IMR-90 (cell line): ENCODE measurements around the gene SMCHD1. TPM values are rescaled to one million over a fixed set of nuclear protein-coding genes. Genes with fewer than 3 reads are reported as not detected.

Experiments used
- ATAC-seq: fragments of 200-7000 bp; cut with Tn5 transposase; 2 replicates; pipeline ENCODE4 v1.9.1; 2020; ENCODE audit warnings: low read depth, mild to moderate bottlenecking, moderate library complexity
- BruUV-seq: library from RNA; stranded (reverse); fragments of 400-500 nt; replicated peaks from 2 replicates; lab custom pipeline; 2021; lab: Mats Ljungman, UMichigan
- CTCF ChIA-PET: fragments of 300-600 bp; formaldehyde crosslinking; extraction: SDS; loops from one replicate; lab custom pipeline; 2021; ENCODE audit warnings: antibody characterized with exemption; lab: Yijun Ruan, JAX
- POLR2A ChIA-PET: fragments of 300-600 bp; sonication (Branson Sonifier 250); formaldehyde crosslinking; loops from one replicate; lab custom pipeline; 2022; ENCODE audit warnings: antibody characterized with exemption; ENCODE audit not compliant: unreplicated experiment; lab: Charles Lee
- DNase-seq: peaks from one replicate; pipeline ENCODE4 v3.0.0; 2013
- H2AFZ ChIP-seq: replicated peaks from 2 replicates; pipeline ENCODE3; 2013; ENCODE audit warnings: low read length, mild to moderate bottlenecking; ENCODE audit not compliant: poor library complexity
- H2AK5ac ChIP-seq: 2 replicates; pipeline ENCODE4 v1.6.1; 2013; ENCODE audit warnings: low read depth, low read length, inconsistent platforms
- H2AK9ac ChIP-seq: replicated peaks from 2 replicates; pipeline ENCODE3; 2013; ENCODE audit warnings: mild to moderate bottlenecking, low read depth, low read length, moderate library complexity; ENCODE audit not compliant: poor library complexity
- H2BK120ac ChIP-seq: 2 replicates; pipeline ENCODE4 v1.6.1; 2013; ENCODE audit warnings: low read depth, low read length, inconsistent platforms
- H2BK15ac ChIP-seq: 3 replicates; pipeline ENCODE4 v1.6.1; 2013; ENCODE audit warnings: low read depth, low read length, inconsistent platforms
- H2BK20ac ChIP-seq: 2 replicates; pipeline ENCODE4 v1.6.1; 2013; ENCODE audit warnings: low read depth, mild to moderate bottlenecking, inconsistent platforms, low read length, moderate library complexity
- H2BK5ac ChIP-seq: 2 replicates; pipeline ENCODE4 v1.6.1; 2013; ENCODE audit warnings: mild to moderate bottlenecking, low read depth, low read length, inconsistent platforms; ENCODE audit not compliant: poor library complexity, severe bottlenecking
- H3K14ac ChIP-seq: replicated peaks from 2 replicates; pipeline ENCODE4 v1.6.1; 2013; ENCODE audit warnings: low read depth, low read length, inconsistent platforms
- H3K18ac ChIP-seq: 2 replicates; pipeline ENCODE4 v1.6.1; 2013; ENCODE audit warnings: low read depth, low read length, control low read depth
- H3K23ac ChIP-seq: 2 replicates; pipeline ENCODE4 v1.6.1; 2013; ENCODE audit warnings: low read depth, low read length, inconsistent platforms
- H3K27ac ChIP-seq: 2 replicates; pipeline ENCODE4 v1.5.1; 2013; ENCODE audit warnings: mild to moderate bottlenecking, control low read depth, low read length; ENCODE audit not compliant: insufficient read depth
- H3K27me3 ChIP-seq: 2 replicates; pipeline ENCODE4 v1.6.1; 2013; ENCODE audit warnings: low read length; ENCODE audit not compliant: control insufficient read depth, insufficient read depth
- H3K36me3 ChIP-seq: 2 replicates; pipeline ENCODE4 v1.6.1; 2013; ENCODE audit warnings: low read length, mixed read lengths; ENCODE audit not compliant: control insufficient read depth, insufficient read depth
- H3K4ac ChIP-seq: 2 replicates; pipeline ENCODE4 v1.6.1; 2013; ENCODE audit warnings: low read depth, low read length, inconsistent platforms
- H3K4me1 ChIP-seq: 2 replicates; pipeline ENCODE4 v1.6.1; 2013; ENCODE audit warnings: low read length, mixed read lengths; ENCODE audit not compliant: control insufficient read depth, insufficient read depth
- H3K4me2 ChIP-seq: 2 replicates; pipeline ENCODE4 v1.6.1; 2013; ENCODE audit warnings: low read depth, mild to moderate bottlenecking, control low read depth, low read length, moderate library complexity
- H3K4me3 ChIP-seq: 2 replicates; pipeline ENCODE4 v1.5.1; 2013; ENCODE audit warnings: low read depth, mild to moderate bottlenecking, control low read depth, low read length, moderate library complexity; ENCODE audit not compliant: insufficient read depth
- H3K56ac ChIP-seq: 2 replicates; pipeline ENCODE4 v1.6.1; 2013; ENCODE audit warnings: low read length, inconsistent platforms; ENCODE audit not compliant: insufficient read depth; ENCODE audit errors: extremely low read depth
- H3K79me1 ChIP-seq, 2 experiments: 2 replicates each; pipeline ENCODE4 v1.6.1; 2013; ENCODE audit warnings: low read length in 2 of 2, inconsistent platforms in 1 of 2, low read depth in 1 of 2
- H3K9ac ChIP-seq: 2 replicates; pipeline ENCODE4 v1.6.1; 2013; ENCODE audit warnings: low read depth, low read length, control low read depth
- H3K9me1 ChIP-seq: 2 replicates; pipeline ENCODE4 v1.6.1; 2013; ENCODE audit warnings: low read length, inconsistent platforms; ENCODE audit not compliant: insufficient read depth
- H3K9me3 ChIP-seq: 2 replicates; pipeline ENCODE4 v1.6.1; 2013; ENCODE audit warnings: low read length; ENCODE audit not compliant: control insufficient read depth, insufficient read depth
- H4K20me1 ChIP-seq: 2 replicates; pipeline ENCODE4 v1.6.1; 2013; ENCODE audit warnings: low read length, inconsistent platforms; ENCODE audit not compliant: insufficient read depth
- H4K5ac ChIP-seq: 2 replicates; pipeline ENCODE4 v1.6.1; 2013; ENCODE audit warnings: mild to moderate bottlenecking, low read depth, low read length, control low read depth
- H4K8ac ChIP-seq, 2 experiments: 2 replicates each; pipeline ENCODE4 v1.6.1; 2013; ENCODE audit warnings: low read depth in 2 of 2, low read length in 2 of 2, control low read depth in 1 of 2, inconsistent platforms in 1 of 2
- H4K91ac ChIP-seq: 2 replicates; pipeline ENCODE4 v1.6.1; 2013; ENCODE audit warnings: low read depth, low read length, inconsistent platforms; ENCODE audit not compliant: insufficient read depth
- BHLHE40 ChIP-seq: fragments of 150-350 bp; IDR thresholded peaks from 2 replicates; pipeline ENCODE4 v1.6.1; 2016; ENCODE audit warnings: mild to moderate bottlenecking, low read depth, low read length
- CEBPB ChIP-seq: IDR thresholded peaks from 2 replicates; pipeline ENCODE4 v1.6.1; 2012; ENCODE audit warnings: low read depth, low read length, improper control_type of control experiment
- CHD1 ChIP-seq: IDR thresholded peaks from 2 replicates; pipeline ENCODE4 v1.6.1; 2012; ENCODE audit warnings: low read depth, low read length, improper control_type of control experiment
- FOS ChIP-seq: fragments of 150-350 bp; IDR thresholded peaks from 2 replicates; pipeline ENCODE4 v1.6.1; 2016; ENCODE audit warnings: low read depth, low read length
- MAFK ChIP-seq: IDR thresholded peaks from 2 replicates; pipeline ENCODE4 v1.6.1; 2012; ENCODE audit warnings: low read depth, low read length, improper control_type of control experiment
- MAZ ChIP-seq: IDR thresholded peaks from 2 replicates; pipeline ENCODE4 v1.6.1; 2012; ENCODE audit warnings: low read depth, mild to moderate bottlenecking, low read length, improper control_type of control experiment, moderate library complexity, borderline replicate concordance
- MXI1 ChIP-seq: IDR thresholded peaks from 2 replicates; pipeline ENCODE4 v1.6.1; 2012; ENCODE audit warnings: low read depth, mild to moderate bottlenecking, low read length, moderate library complexity, borderline replicate concordance
- NFE2L2 ChIP-seq: fragments of 150-350 bp; IDR thresholded peaks from 2 replicates; pipeline ENCODE4 v1.6.1; 2016; ENCODE audit warnings: low read depth, mild to moderate bottlenecking, low read length
- POLR2A ChIP-seq: IDR thresholded peaks from 2 replicates; pipeline ENCODE4 v1.6.1; 2012; ENCODE audit warnings: mild to moderate bottlenecking, low read depth, low read length
- RAD21 ChIP-seq: IDR thresholded peaks from 2 replicates; pipeline ENCODE4 v1.6.1; 2012; ENCODE audit warnings: low read length, improper control_type of control experiment
- RCOR1 ChIP-seq: IDR thresholded peaks from 2 replicates; pipeline ENCODE4 v1.6.1; 2012; ENCODE audit warnings: mild to moderate bottlenecking, low read length, improper control_type of control experiment; ENCODE audit not compliant: insufficient replicate concordance
- RFX5 ChIP-seq: IDR thresholded peaks from 2 replicates; pipeline ENCODE4 v1.8.0; 2012; ENCODE audit warnings: low read depth, mild to moderate bottlenecking, low read length, moderate library complexity
- SMC3 ChIP-seq: fragments of 150-350 bp; IDR thresholded peaks from 2 replicates; pipeline ENCODE4 v1.6.1; 2016; ENCODE audit warnings: low read depth, mild to moderate bottlenecking, antibody characterized with exemption, low read length, moderate library complexity
- WGBS, 2 experiments: methylation state at CpG; one replicate each; pipeline versions ENCODE4 v1.1.5 to v1.1.7; 2013; ENCODE audit warnings: missing lambda C conversion rate in 2 of 2; ENCODE audit not compliant: insufficient read length in 1 of 2; ENCODE audit errors: extremely low coverage in 2 of 2; 5-methylcytosine and 5-hydroxymethylcytosine counted together
- dilution Hi-C: fragments of 300-500 bp; cut with HindIII; formaldehyde crosslinking; loops from one replicate; pipeline ENCODE4 v1.14.3; 2018; ENCODE audit warnings: low sequenced_read_pairs; ENCODE audit not compliant: unreplicated experiment
- in situ Hi-C: fragments of 300-500 bp; cut with MboI; formaldehyde crosslinking; loops from 3 replicates; pipeline ENCODE4 v1.14.3; 2019; ENCODE audit warnings: low sequenced_read_pairs, inconsistent platforms, mixed read lengths
- intact Hi-C: fragments of 100-400 bp; cut with micrococcal nuclease; formaldehyde crosslinking; loops from 2 replicates; pipeline ENCODE4 v1.10.0; 2022
- polyA plus RNA-seq, 3 experiments: library from polyadenylated mRNA; depleted of rRNA; stranded (reverse); fragments of >200 nt; gene quantifications; 2 replicates each; pipeline ENCODE4 v1.2.3, GENCODE V29; 2012; ENCODE audit warnings: low replicate concordance in 1 of 3
- total RNA-seq: library from RNA; depleted of rRNA; stranded (reverse); fragments of >200 nt; gene quantifications from 2 replicates; pipeline ENCODE4 v1.2.3, GENCODE V29; 2012
- TF ChIP-seq, protein P1 (sequence below): conservative IDR thresholded peaks from 2 replicates; pipeline ENCODE4 v1.5.1; 2012; ENCODE audit warnings: mild to moderate bottlenecking, low read depth, low read length, improper control_type of control experiment
- TF ChIP-seq, protein P2 (sequence below): fragments of 150-350 bp; IDR thresholded peaks from 2 replicates; pipeline ENCODE4 v1.6.1; 2016; ENCODE audit warnings: low read depth, mild to moderate bottlenecking, low read length, moderate library complexity, borderline replicate concordance
- TF ChIP-seq, protein P3 (sequence below): fragments of 150-350 bp; IDR thresholded peaks from 2 replicates; pipeline ENCODE4 v1.6.1; 2017; ENCODE audit warnings: mild to moderate bottlenecking, antibody characterized with exemption, low read length, low read depth

Gene SMCHD1
- total and polyA plus RNA-seq, 2 of the 4 experiments (the other 2 are of a cell fraction): 14.8 to 47.3 TPM

DNA sequence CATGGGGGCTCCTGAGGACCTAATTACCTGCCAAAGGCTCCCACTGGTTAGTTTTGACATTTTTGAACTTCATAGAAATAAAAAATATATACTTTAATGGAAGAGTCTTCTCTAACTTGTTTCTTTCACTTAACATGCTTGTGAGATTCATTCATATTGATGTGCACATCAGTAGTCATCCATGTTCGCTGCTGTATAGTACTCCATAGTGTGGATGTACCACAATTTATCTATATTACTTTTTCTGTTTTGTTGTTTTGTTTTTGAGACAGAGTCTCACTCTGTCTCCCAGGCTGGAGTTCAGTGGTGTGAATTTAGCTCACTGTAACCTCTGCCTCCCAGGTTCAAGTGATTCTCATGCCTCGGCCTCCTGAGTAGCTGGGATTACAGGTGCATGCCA, 168.4 kb downstream of the SMCHD1 start:
- Histone ChIP-seq H3K27ac (no peak overlapping the region), H3K4me2 (no peak overlapping the region), H2AFZ (no peak overlapping the region), H4K5ac (no peak overlapping the region), H3K4ac (no peak overlapping the region), H2AK5ac (no peak overlapping the region), H2BK15ac (no peak overlapping the region), H3K4me1 (peaks cover 2% of the 10 kb centered on the region; the same call in 1 of the 2 replicates), H3K27me3 (peaks cover 11% of the 10 kb centered on the region), H2BK5ac (no peak overlapping the region), H3K4me3 (no peak overlapping the region), H3K14ac (no peak overlapping the region), H2AK9ac (no peak overlapping the region), H4K20me1 (no peaks in the 10 kb centered on the region), H3K79me1 (no peaks in the 10 kb centered on the region), H3K9me1 (no peaks in the 10 kb centered on the region), H2BK20ac (no peak overlapping the region), H3K9me3 (no peaks in the 10 kb centered on the region), H3K9ac (no peak overlapping the region), H4K91ac (no peak overlapping the region), H3K36me3 (no peaks in the 10 kb centered on the region), H3K23ac (no peak overlapping the region), H2BK120ac (no peak overlapping the region), H4K8ac (no peak overlapping the region), H3K56ac (no peak overlapping the region), H3K18ac (no peak overlapping the region)
- CTCF ChIA-PET: no interaction called here
- no peak for ATAC-seq
- intact Hi-C loops (no loop called here), in situ Hi-C loops (no loop called here), dilution Hi-C loops (no loop called here)
- no peak for DNase-seq
- POLR2A ChIA-PET: no interaction called here
- BruUV-seq: no TSS peak
- no CpG with 5 or more reads among the region's 2 CpGs for WGBS, 2 experiments
- TF ChIP-seq RFX5 (no peak), CHD1 (no peak), SMC3 (no peak), MAZ (no peak), RAD21 (no peak), MXI1 (no peak), POLR2A (no peak), NFE2L2 (no peak), RCOR1 (no peak), BHLHE40 (no peak), CEBPB (no peak), MAFK (no peak), FOS (no peak)
- TF ChIP-seq, protein P1, sequence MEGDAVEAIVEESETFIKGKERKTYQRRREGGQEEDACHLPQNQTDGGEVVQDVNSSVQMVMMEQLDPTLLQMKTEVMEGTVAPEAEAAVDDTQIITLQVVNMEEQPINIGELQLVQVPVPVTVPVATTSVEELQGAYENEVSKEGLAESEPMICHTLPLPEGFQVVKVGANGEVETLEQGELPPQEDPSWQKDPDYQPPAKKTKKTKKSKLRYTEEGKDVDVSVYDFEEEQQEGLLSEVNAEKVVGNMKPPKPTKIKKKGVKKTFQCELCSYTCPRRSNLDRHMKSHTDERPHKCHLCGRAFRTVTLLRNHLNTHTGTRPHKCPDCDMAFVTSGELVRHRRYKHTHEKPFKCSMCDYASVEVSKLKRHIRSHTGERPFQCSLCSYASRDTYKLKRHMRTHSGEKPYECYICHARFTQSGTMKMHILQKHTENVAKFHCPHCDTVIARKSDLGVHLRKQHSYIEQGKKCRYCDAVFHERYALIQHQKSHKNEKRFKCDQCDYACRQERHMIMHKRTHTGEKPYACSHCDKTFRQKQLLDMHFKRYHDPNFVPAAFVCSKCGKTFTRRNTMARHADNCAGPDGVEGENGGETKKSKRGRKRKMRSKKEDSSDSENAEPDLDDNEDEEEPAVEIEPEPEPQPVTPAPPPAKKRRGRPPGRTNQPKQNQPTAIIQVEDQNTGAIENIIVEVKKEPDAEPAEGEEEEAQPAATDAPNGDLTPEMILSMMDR: no peak
- TF ChIP-seq, protein P2, sequence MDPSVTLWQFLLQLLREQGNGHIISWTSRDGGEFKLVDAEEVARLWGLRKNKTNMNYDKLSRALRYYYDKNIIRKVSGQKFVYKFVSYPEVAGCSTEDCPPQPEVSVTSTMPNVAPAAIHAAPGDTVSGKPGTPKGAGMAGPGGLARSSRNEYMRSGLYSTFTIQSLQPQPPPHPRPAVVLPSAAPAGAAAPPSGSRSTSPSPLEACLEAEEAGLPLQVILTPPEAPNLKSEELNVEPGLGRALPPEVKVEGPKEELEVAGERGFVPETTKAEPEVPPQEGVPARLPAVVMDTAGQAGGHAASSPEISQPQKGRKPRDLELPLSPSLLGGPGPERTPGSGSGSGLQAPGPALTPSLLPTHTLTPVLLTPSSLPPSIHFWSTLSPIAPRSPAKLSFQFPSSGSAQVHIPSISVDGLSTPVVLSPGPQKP: no peak
- TF ChIP-seq, protein P3, sequence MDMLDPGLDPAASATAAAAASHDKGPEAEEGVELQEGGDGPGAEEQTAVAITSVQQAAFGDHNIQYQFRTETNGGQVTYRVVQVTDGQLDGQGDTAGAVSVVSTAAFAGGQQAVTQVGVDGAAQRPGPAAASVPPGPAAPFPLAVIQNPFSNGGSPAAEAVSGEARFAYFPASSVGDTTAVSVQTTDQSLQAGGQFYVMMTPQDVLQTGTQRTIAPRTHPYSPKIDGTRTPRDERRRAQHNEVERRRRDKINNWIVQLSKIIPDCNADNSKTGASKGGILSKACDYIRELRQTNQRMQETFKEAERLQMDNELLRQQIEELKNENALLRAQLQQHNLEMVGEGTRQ: no peak
